ENCODE data around the gene CBX4. TPM values are rescaled to one million over a fixed set of nuclear protein-coding genes. Genes with fewer than 3 reads are reported as not detected.
A peak's percentile ranks its signal among the peaks of the same experiment; 100 is the strongest.

The CBX4 gene
- total RNA-seq, 1 donor from 2014 or later = 22.8 TPM

DNA sequence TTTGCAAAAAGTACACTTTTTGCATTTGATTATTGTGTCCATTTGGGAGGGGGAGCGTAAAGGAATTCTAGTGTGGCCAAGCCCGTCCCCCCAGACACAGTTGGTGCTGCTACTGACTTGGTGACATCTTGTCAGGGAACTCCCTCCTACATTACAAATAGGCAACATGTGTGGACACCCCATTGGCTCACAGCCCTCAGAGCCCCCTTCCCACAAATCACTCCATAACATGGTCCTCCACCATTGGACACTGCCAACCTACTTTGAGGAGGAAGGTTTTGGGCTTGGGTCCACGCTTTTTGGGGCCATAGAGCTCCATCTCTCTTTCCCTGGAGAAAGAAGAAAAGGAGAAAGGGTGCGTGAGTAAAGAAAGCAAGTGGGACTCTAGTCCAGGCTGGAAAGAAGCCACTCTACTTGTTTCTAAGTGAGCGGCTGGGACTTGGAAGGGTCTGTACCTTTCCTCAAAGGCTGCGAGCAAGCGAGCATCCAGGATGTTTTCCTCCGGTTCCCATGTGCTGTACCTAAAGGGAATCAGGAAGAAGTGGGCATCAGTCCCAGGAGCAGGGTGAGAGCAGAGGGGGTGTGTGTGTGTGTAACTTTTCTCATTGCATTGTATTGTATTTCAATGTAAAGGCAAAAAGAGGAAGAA is 43.3 kb downstream of the CBX4 start:
- Mint-ChIP-seq H3K4me3 (ENCODE audit: low read depth) (peak overlapping the region; percentile 80), H3K4me1 (ENCODE audit: low read depth) (peaks cover 29% of the 10 kb centered on the region), H3K9me3 (ENCODE audit: low read depth) (no peaks in the 10 kb centered on the region), H3K36me3 (ENCODE audit: insufficient read depth) (peaks cover 4% of the 10 kb centered on the region), H3K27me3 (peaks cover 46% of the 10 kb centered on the region), H3K27ac (peak overlapping the region; percentile 80)
- no peak for DNase-seq (ENCODE audit: low spot score, unreplicated experiment)
- TF ChIP-seq, protein P1, sequence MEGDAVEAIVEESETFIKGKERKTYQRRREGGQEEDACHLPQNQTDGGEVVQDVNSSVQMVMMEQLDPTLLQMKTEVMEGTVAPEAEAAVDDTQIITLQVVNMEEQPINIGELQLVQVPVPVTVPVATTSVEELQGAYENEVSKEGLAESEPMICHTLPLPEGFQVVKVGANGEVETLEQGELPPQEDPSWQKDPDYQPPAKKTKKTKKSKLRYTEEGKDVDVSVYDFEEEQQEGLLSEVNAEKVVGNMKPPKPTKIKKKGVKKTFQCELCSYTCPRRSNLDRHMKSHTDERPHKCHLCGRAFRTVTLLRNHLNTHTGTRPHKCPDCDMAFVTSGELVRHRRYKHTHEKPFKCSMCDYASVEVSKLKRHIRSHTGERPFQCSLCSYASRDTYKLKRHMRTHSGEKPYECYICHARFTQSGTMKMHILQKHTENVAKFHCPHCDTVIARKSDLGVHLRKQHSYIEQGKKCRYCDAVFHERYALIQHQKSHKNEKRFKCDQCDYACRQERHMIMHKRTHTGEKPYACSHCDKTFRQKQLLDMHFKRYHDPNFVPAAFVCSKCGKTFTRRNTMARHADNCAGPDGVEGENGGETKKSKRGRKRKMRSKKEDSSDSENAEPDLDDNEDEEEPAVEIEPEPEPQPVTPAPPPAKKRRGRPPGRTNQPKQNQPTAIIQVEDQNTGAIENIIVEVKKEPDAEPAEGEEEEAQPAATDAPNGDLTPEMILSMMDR (IDR thresholded peaks at IDR 0.05; ENCODE audit: unreplicated experiment) = no peak

GRCh38 chr17:79794659-79795511 is 44.4 kb downstream of the CBX4 start:
- H3K27me3 Mint-ChIP-seq = peaks cover 46% of the 10 kb centered on the region

GRCh38 chr17:79793924-79794304 is 45.3 kb downstream of the CBX4 start:
- TF ChIP-seq, protein P1 (IDR thresholded peaks at IDR 0.05; ENCODE audit: unreplicated experiment) = no peak
- DNase-seq (ENCODE audit: low spot score, unreplicated experiment) = no peak
- peak overlapping the region; percentile 83 for H3K27ac Mint-ChIP-seq
- peaks cover 4% of the 10 kb centered on the region for H3K36me3 Mint-ChIP-seq (ENCODE audit: insufficient read depth)
- peaks cover 44% of the 10 kb centered on the region for H3K27me3 Mint-ChIP-seq
- H3K4me1 Mint-ChIP-seq (ENCODE audit: low read depth) = peaks cover 24% of the 10 kb centered on the region
- H3K9me3 Mint-ChIP-seq (ENCODE audit: low read depth) = no peaks in the 10 kb centered on the region
- peak overlapping the region; percentile 25 for H3K4me3 Mint-ChIP-seq (ENCODE audit: low read depth)

More at GRCh38 chr17:79794659-79795511, 44.4 kb downstream of the CBX4 start:
- Mint-ChIP-seq H3K27ac (no peak overlapping the region), H3K9me3 (ENCODE audit: low read depth) (no peaks in the 10 kb centered on the region), H3K4me1 (ENCODE audit: low read depth) (peaks cover 25% of the 10 kb centered on the region), H3K36me3 (ENCODE audit: insufficient read depth) (peaks cover 4% of the 10 kb centered on the region), H3K4me3 (ENCODE audit: low read depth) (no peak overlapping the region)
- TF ChIP-seq, protein P1 (IDR thresholded peaks at IDR 0.05; ENCODE audit: unreplicated experiment) = no peak
- DNase-seq (ENCODE audit: low spot score, unreplicated experiment) = no peak

GRCh38 chr17:79792984-79793923 is 46.0 kb downstream of the CBX4 start:
- TF ChIP-seq, protein P1 (IDR thresholded peaks at IDR 0.05; ENCODE audit: unreplicated experiment) = no peak
- H3K9me3 Mint-ChIP-seq (ENCODE audit: low read depth) = no peaks in the 10 kb centered on the region
- H3K4me3 Mint-ChIP-seq (ENCODE audit: low read depth) = peak overlapping the region; percentile 33
- H3K36me3 Mint-ChIP-seq (ENCODE audit: insufficient read depth) = peaks cover 4% of the 10 kb centered on the region
- H3K4me1 Mint-ChIP-seq (ENCODE audit: low read depth) = peaks cover 24% of the 10 kb centered on the region
- no peak for DNase-seq (ENCODE audit: low spot score, unreplicated experiment)
- peak overlapping the region; percentile 83 for H3K27ac Mint-ChIP-seq
- peaks cover 43% of the 10 kb centered on the region for H3K27me3 Mint-ChIP-seq

Measured in progenitor cell of endocrine pancreas (in vitro differentiated cells).